GM12878 (cell line): ENCODE data around the gene SPCS2.

Source experiments
- SIN3A ChIP-seq: IDR thresholded peaks from 2 replicates; pipeline ENCODE4 v1.6.1; 2012; ENCODE audit warnings: low read depth, low read length, improper control_type of control experiment
- ZNF274 ChIP-seq: IDR thresholded peaks from one replicate; pipeline ENCODE4 v1.8.0; 2011; ENCODE audit not compliant: insufficient read length, insufficient read depth

GRCh38 chr11:74923125-74923524 lies 25.9 kb upstream of the SPCS2 start:
- no peak for TF ChIP-seq SIN3A
- no peak for TF ChIP-seq ZNF274
